Measurements from ENCODE around the gene ANKRD11.
A peak's percentile ranks its signal among the peaks of the same experiment; 100 is the strongest.

Gene ANKRD11

GRCh38 chr16:89400740-89401139 is 89.6 kb downstream of the ANKRD11 start:
- H3K4me3 ChIP-seq (replicated peaks; ENCODE audit: low read depth, low read length), result no peak overlapping the region
- no peak for DNase-seq (ENCODE audit: low read depth)
- TF ChIP-seq CTCF (IDR thresholded peaks at IDR 0.05; ENCODE audit: low read length, missing control alignments), result no peak

- DNase-seq (ENCODE audit: low read depth), result no peak
- no peak overlapping the region for H3K4me3 ChIP-seq (replicated peaks; ENCODE audit: low read depth, low read length)
Measured at GRCh38 chr16:89398924-89399323, 91.4 kb downstream of the ANKRD11 start.

GRCh38 chr16:89397331-89397861 is 93.0 kb downstream of the ANKRD11 start:
- TF ChIP-seq CTCF (IDR thresholded peaks at IDR 0.05; ENCODE audit: low read length, missing control alignments), result no peak
- no peak for DNase-seq (ENCODE audit: low read depth)

More at GRCh38 chr16:89398924-89399323, 91.4 kb downstream of the ANKRD11 start:
- TF ChIP-seq CTCF (IDR thresholded peaks at IDR 0.05; ENCODE audit: low read length, missing control alignments), result no peak

GRCh38 chr16:89396156-89396555 is 94.2 kb downstream of the ANKRD11 start:
- TF ChIP-seq CTCF (IDR thresholded peaks at IDR 0.05; ENCODE audit: low read length, missing control alignments), result no peak
- no peak for DNase-seq (ENCODE audit: low read depth)

More at GRCh38 chr16:89397331-89397861, 93.0 kb downstream of the ANKRD11 start:
- no peak overlapping the region for H3K4me3 ChIP-seq (replicated peaks; ENCODE audit: low read depth, low read length)

DNA sequence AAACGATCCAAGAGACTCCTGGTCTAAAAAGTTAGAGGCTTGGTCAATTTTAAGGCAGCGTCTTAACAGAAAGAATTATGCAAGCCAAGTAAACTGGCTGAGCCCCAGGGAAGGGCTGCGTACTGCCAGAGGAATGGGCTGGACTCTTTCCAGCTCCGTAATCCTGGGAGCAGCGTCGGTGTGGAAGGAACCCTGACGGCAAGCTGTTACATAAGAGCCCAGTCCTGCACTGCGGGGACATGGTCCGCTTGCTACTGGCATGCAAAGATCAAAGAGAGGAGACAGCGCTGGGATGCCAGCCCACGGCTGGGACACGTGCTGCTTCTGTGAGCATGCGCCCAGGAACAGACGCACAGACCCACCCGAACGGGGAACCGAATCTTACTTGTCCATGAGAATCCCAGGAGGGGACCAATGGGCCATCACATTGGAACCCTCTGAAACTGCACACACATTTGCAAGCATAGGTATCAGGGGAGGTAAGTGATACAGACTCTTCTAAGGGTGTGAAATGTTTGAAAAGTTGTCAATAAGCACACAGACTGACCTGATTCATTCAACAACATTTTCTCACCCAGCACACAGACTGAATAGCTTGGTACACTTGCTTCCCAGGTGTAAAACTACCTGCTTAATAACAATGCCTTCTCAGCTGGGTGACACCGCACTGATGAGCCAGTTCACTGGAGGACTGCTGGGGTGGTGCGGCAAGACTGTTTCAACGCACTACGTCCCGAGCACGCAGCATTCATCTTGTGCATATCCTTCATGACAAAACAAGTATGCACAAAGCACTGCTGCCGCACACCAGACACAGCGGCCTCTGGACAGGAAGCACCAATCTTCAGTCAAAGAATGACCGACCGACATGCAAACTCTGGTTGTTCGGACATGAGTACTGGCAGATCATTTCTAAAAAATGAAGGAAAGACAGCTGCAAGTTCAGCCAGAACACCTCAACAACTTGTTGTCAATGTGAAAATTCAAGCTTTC is 94.9 kb downstream of the ANKRD11 start:
- no peak for TF ChIP-seq CTCF (IDR thresholded peaks at IDR 0.05; ENCODE audit: low read length, missing control alignments)
- peak; percentile 99 for DNase-seq (ENCODE audit: low read depth)
- H3K4me3 ChIP-seq (replicated peaks; ENCODE audit: low read depth, low read length), result no peak overlapping the region

More at GRCh38 chr16:89396156-89396555, 94.2 kb downstream of the ANKRD11 start:
- no peak overlapping the region for H3K4me3 ChIP-seq (replicated peaks; ENCODE audit: low read depth, low read length)

DNA sequence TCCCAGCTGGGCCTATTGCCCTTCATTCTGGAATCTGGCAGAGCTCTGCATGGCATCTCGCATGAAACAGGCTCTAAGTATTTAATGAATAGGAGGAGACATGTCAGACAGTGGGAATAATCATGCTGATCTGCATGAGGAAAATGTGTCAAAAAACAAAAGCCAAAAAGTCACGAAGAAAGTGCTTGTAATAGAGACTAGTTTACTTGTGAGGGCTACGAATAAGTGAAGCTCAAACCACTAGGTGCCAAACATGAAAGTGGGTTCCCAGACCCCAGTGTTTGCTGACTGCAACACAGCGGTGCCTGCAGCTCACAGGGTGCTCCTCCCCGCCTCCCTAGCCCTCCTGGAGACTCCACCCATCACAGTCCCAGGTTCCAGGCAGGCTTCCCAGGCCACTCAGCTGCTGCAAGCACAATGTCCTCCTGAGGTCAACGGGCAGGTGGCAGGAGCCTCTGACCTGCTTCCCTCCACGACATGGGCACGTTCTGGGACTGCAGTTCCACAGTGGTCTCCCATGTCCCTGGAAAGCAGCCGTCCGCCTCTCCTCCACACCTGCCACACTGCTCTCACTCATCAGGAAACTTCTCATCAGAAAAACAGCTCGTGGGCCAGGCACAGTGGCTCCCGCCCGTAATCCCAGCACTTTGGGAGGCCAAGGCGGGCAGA is 96.5 kb downstream of the ANKRD11 start:
- TF ChIP-seq CTCF (IDR thresholded peaks at IDR 0.05; ENCODE audit: low read length, missing control alignments), result no peak
- no peak for DNase-seq (ENCODE audit: low read depth)
- no peak overlapping the region for H3K4me3 ChIP-seq (replicated peaks; ENCODE audit: low read depth, low read length)

Data from fibroblast of pulmonary artery (primary cell).